Activated CD8-positive, alpha-beta memory T cell treated with anti-CD3 and anti-CD28 coated beads, Interleukin-2, amount 50 U/mL, for 24 hours (primary cell): ENCODE measurements around the gene B3GALNT2.

Source experiments
- DNase-seq: peaks from one replicate; pipeline ENCODE4 v3.0.0-alpha.2; 2020; ENCODE audit errors: extremely low read depth

B3GALNT2 gene

GRCh38 chr1:235450886-235451483 lies 53.3 kb downstream of the B3GALNT2 start:
- no peak for DNase-seq

GRCh38 chr1:235450433-235450832 lies 53.8 kb downstream of the B3GALNT2 start:
- DNase-seq = no peak

GRCh38 chr1:235448616-235449015 lies 55.6 kb downstream of the B3GALNT2 start:
- no peak for DNase-seq

GRCh38 chr1:235442788-235443429 lies 61.3 kb downstream of the B3GALNT2 start:
- DNase-seq = no peak

GRCh38 chr1:235441159-235441685 lies 63.0 kb downstream of the B3GALNT2 start:
- no peak for DNase-seq

- no peak for DNase-seq
These were observed 70.3 kb downstream of the B3GALNT2 start for GRCh38 chr1:235434001-235434400.

- no peak for DNase-seq
These were observed 73.3 kb downstream of the B3GALNT2 start for GRCh38 chr1:235430991-235431390.

- no peak for DNase-seq
These were observed 75.1 kb downstream of the B3GALNT2 start for GRCh38 chr1:235429143-235429542.

- DNase-seq = no peak
These were observed 76.8 kb downstream of the B3GALNT2 start for GRCh38 chr1:235427447-235427846.

- DNase-seq = no peak
These were observed 77.6 kb downstream of the B3GALNT2 start for GRCh38 chr1:235426680-235427079.

- no peak for DNase-seq
These were observed 78.1 kb downstream of the B3GALNT2 start for GRCh38 chr1:235426143-235426542.

- DNase-seq = no peak
These were observed 78.9 kb downstream of the B3GALNT2 start for GRCh38 chr1:235425357-235425756.

- no peak for DNase-seq
These were observed 80.2 kb downstream of the B3GALNT2 start for GRCh38 chr1:235424092-235424491.

GRCh38 chr1:235423214-235423652 lies 81.0 kb downstream of the B3GALNT2 start:
- DNase-seq = no peak

- no peak for DNase-seq
These were observed 82.5 kb downstream of the B3GALNT2 start for GRCh38 chr1:235421751-235422150.

GRCh38 chr1:235417086-235417697 lies 87.1 kb downstream of the B3GALNT2 start:
- peak; percentile 24 for DNase-seq

GRCh38 chr1:235416662-235417049 lies 87.6 kb downstream of the B3GALNT2 start:
- no peak for DNase-seq

- DNase-seq = peak; percentile 4
These were observed 89.0 kb downstream of the B3GALNT2 start for GRCh38 chr1:235415008-235415904.

- no peak for DNase-seq
These were observed 92.5 kb downstream of the B3GALNT2 start for GRCh38 chr1:235411489-235412486.

- no peak for DNase-seq
These were observed 93.8 kb downstream of the B3GALNT2 start for GRCh38 chr1:235410467-235410866.
